GM10266 (cell line): ENCODE measurements around the gene TDRD3.

Experiments
- DNase-seq: peaks from one replicate; pipeline ENCODE4 v3.0.0; 2012; ENCODE audit errors: extremely low spot score
- CTCF ChIP-seq: IDR thresholded peaks from 2 replicates; pipeline ENCODE4 v1.5.1; 2012; ENCODE audit warnings: mild to moderate bottlenecking, low read depth; ENCODE audit not compliant: control insufficient read depth, insufficient read depth; ENCODE audit errors: missing control alignments

The TDRD3 gene

DNA sequence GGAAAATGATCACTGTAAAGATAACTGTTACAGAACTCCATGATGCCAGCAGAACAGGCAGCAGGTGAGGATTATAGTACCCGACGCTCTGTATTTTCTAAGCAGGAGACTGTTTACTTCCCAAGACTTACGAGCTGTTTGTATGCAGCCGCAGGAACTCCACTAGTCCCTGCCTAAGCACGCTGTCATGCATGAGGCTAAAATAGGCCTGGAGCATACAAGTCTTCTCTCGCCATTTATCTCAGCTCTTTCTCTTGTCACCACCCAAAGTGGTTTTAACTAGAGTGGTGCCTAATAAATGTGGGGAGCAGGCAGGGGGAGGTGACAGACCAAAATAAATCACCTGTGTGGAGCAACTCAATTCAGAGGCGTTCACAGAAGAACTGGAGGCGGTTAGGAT is 175.8 kb downstream of the TDRD3 start:
- no peak for DNase-seq
- no peak for TF ChIP-seq CTCF

GRCh38 chr13:60574735-60575134 is 177.7 kb downstream of the TDRD3 start:
- DNase-seq = no peak
- TF ChIP-seq CTCF = no peak

- TF ChIP-seq CTCF = no peak
- DNase-seq = no peak
Observed at GRCh38 chr13:60575142-60575541, 178.1 kb downstream of the TDRD3 start.

DNA sequence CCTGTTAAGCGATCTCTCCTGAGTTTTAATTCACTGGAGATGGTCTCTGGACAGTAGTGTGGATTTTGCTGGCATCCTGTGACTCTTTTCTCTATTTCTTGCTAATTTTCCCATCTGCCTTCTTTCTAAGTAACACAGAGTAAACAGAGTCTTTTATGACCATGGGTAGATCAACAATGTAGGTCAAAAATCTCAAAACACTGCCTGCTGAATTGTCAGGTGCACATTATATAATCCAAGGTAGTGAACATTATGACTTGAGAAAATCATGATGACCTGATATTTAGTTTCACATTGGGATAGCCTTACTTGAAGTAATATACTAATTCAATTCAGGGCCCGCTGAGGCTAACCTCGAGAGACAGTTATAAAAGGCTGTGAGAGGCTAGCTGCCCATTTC is 180.7 kb downstream of the TDRD3 start:
- no peak for DNase-seq
- no peak for TF ChIP-seq CTCF

DNA sequence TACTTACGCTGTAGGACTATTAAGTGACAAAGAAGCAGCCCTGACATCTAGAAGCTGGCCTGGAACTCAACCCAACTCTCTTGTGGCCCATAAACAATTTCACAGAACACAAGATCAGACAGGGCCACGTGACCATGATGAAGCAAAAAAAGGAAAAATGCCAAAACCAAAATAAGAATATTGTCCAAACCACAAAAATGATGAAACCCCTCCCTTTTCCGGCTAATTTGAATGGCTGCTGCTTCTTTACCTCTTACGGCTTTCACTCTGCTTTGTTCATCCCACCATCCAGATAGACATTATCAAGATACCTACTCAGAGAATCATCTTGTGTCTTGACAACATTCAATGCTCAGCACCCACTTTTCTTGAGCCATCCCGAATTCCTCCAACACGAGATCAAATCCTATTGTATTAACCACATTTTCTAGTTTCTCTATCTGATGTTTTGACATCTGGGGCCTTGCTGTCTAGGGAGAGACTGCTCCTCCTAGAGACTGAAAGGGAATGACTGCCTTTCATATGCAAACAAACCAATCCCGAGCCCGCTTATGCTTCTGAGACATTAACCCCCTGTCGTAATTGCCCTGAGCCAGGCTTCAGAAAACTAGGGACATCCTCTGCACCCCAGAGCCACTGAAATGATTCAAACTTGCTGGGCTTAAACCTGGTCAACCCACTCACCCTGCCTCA is 186.3 kb downstream of the TDRD3 start:
- DNase-seq = no peak
- TF ChIP-seq CTCF = no peak

DNA sequence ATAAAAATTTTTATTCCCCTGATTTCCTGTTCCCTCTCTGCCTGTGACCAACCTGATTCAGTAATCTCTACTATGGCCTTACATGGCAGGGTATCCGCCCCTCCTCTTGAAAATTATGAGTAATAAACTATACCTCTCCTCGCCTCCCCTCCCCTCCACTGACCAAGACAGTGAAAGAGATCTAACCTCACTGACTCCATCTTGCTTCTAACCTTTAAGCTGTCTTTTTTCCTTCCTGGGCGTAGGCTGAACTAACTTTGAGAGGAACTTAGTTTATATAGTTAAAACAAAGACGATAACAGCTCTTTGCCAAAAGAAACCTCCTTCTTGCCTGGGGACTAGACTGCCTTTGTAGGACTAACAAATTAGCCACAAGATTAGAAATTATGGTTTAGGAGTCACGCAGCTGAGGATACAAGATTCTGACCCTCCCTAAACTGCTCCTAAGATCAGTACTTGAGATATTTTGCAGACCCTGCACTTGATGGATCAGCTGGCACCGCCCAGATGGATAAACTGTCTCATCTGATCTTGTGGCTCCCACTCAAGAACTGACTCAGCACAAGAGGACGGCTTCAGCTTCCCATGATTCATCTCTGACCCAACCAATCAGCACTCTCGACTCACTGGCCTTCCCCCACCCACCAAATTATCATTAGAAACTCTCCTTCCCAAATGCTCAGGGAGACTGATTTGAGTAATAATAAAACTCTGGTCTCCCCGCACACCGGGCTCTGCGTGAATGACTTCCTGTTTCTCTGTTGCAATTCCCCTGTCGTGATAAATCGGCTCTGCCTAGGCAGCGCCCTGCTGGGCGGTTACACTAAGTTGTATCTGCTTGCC is 187.1 kb downstream of the TDRD3 start:
- no peak for TF ChIP-seq CTCF
- no peak for DNase-seq

- DNase-seq = no peak
- TF ChIP-seq CTCF = no peak
Observed at GRCh38 chr13:60584976-60585375, 188.0 kb downstream of the TDRD3 start.
